Activated T-cell treated with anti-CD3 and anti-CD28 coated beads, Interleukin-2, amount 50 U/mL, for 72 hours (primary cell): Measurements from ENCODE around the gene NDUFB4. TPM values are rescaled to one million over a fixed set of nuclear protein-coding genes. Genes with fewer than 3 reads are reported as not detected.

ENCODE experiments used
- total RNA-seq, 2 donors: library from RNA; stranded (reverse); gene quantifications; one replicate each; pipeline ENCODE4 v1.2.3, GENCODE V29; 2022

Gene NDUFB4
- total RNA-seq, 2 donors from 2014 or later, result 97.1 to 106 TPM

Other genes with a start within 250 kb of the NDUFB4 start
- 10 to 100 TPM; 17.6 to 18.8 TPM for gene LRRC58, start 247.0 kb upstream of the NDUFB4 start, total RNA-seq
- gene FSTL1, start 145.3 kb upstream of the NDUFB4 start, total RNA-seq, result 1 to 10 TPM; 1.3 to 1.7 TPM
- 1 to 10 TPM in 1 of 2 donors, under 1 TPM in 1; 0.74 to 1.8 TPM for gene HGD, start 85.9 kb downstream of the NDUFB4 start, total RNA-seq
- gene RABL3, start 146.2 kb downstream of the NDUFB4 start, total RNA-seq, result 10 to 100 TPM; 25.9 to 26.9 TPM
- 10 to 100 TPM; 15.9 to 24.1 TPM for gene GTF2E1, start 146.4 kb downstream of the NDUFB4 start, total RNA-seq